A673 (cell line): ENCODE measurements around the gene TLCD4. TPM values are rescaled to one million over a fixed set of nuclear protein-coding genes. Genes with fewer than 3 reads are reported as not detected.
"Not testable (repeated sequence)": the region's sequence is repeated elsewhere in the genome, so short reads cannot be mapped to it uniquely, and the experiment has no call there.

ENCODE experiments used
- BruUV-seq: library from RNA; stranded (reverse); fragments of 400-500 nt; replicated peaks from 2 replicates; lab custom pipeline; 2021; lab: Mats Ljungman, UMichigan
- CTCF ChIA-PET: fragments of 300-600 bp; sonication (Branson Sonifier 250); formaldehyde crosslinking; loops from one replicate; lab custom pipeline; 2022; ENCODE audit warnings: antibody characterized with exemption; lab: Charles Lee
- POLR2A ChIA-PET: fragments of 300-600 bp; sonication (Branson Sonifier 250); formaldehyde crosslinking; loops from one replicate; lab custom pipeline; 2022; ENCODE audit warnings: antibody characterized with exemption; ENCODE audit not compliant: low non-redundant PET; lab: Charles Lee
- DNase-seq: peaks from one replicate; pipeline ENCODE4 v3.0.0-alpha.2; 2015; ENCODE audit warnings: low spot score
- H3K27ac ChIP-seq: fragments of 200-600 bp; sonication (generic); 2 replicates; pipeline ENCODE4 v1.5.1; 2016; ENCODE audit warnings: mixed run types, low read depth, mild to moderate bottlenecking, mixed read lengths, antibody characterized with exemption, low read length; ENCODE audit not compliant: poor library complexity, severe bottlenecking
- H3K27me3 ChIP-seq: fragments of 200-600 bp; sonication (generic); replicated peaks from 2 replicates; pipeline ENCODE4 v1.6.1; 2017; ENCODE audit warnings: mixed run types, low read depth, mild to moderate bottlenecking, mixed read lengths, antibody characterized with exemption, low read length; ENCODE audit not compliant: insufficient read depth, poor library complexity
- H3K36me3 ChIP-seq: fragments of 200-600 bp; sonication (generic); 2 replicates; pipeline ENCODE4 v1.6.1; 2016; ENCODE audit warnings: mixed run types, mild to moderate bottlenecking, mixed read lengths, antibody characterized with exemption, low read length; ENCODE audit not compliant: insufficient read depth, poor library complexity, severe bottlenecking
- H3K4me1 ChIP-seq: fragments of 200-600 bp; sonication (generic); 2 replicates; pipeline ENCODE4 v1.6.1; 2017; ENCODE audit warnings: mixed run types, mild to moderate bottlenecking, mixed read lengths, antibody characterized with exemption, low read length; ENCODE audit not compliant: insufficient read depth, poor library complexity, severe bottlenecking
- H3K4me3 ChIP-seq: fragments of 200-600 bp; sonication (generic); 2 replicates; pipeline ENCODE4 v1.5.1; 2016; ENCODE audit warnings: low read depth, mixed run types, mild to moderate bottlenecking, mixed read lengths, low read length; ENCODE audit not compliant: poor library complexity, severe bottlenecking
- H3K9me3 ChIP-seq: fragments of 200-600 bp; sonication (generic); 2 replicates; pipeline ENCODE4 v1.6.1; 2016; ENCODE audit warnings: mixed run types, low read depth, mild to moderate bottlenecking, mixed read lengths, antibody characterized with exemption, low read length; ENCODE audit not compliant: poor library complexity, severe bottlenecking
- CTCF ChIP-seq: fragments of 300-800, 200-600 bp; sonication (generic); conservative IDR thresholded peaks from 2 replicates; pipeline ENCODE4 v1.5.1; 2017; ENCODE audit warnings: low read depth, mild to moderate bottlenecking, antibody characterized with exemption, low read length, moderate library complexity, mixed read lengths
- EZH2 ChIP-seq: fragments of 200-600 bp; sonication (generic); IDR thresholded peaks from 2 replicates; pipeline ENCODE4 v1.6.1; 2017; ENCODE audit warnings: borderline replicate concordance, low read depth, mild to moderate bottlenecking, mixed read lengths, antibody characterized with exemption, low read length; ENCODE audit not compliant: poor library complexity, severe bottlenecking
- intact Hi-C: fragments of 100-400 bp; cut with micrococcal nuclease; formaldehyde crosslinking; loops from one replicate; pipeline ENCODE4 v1.10.0; 2022; ENCODE audit not compliant: unreplicated experiment
- total RNA-seq: library from RNA; stranded (reverse); gene quantifications from 2 replicates; pipeline ENCODE4 v1.2.3, GENCODE V29; 2021

Gene TLCD4
- total RNA-seq, 1 experiment from 2014 or later, result not detected

- Histone ChIP-seq H3K36me3 (no peaks in the 10 kb centered on the region), H3K4me1 (no peaks in the 10 kb centered on the region), H3K9me3 (no peaks in the 10 kb centered on the region), H3K4me3 (no peak overlapping the region), H3K27me3 (no peaks in the 10 kb centered on the region), H3K27ac (no peak overlapping the region)
- TF ChIP-seq CTCF (no peak), EZH2 (no peak)
- ChIA-PET CTCF (no interaction called here), POLR2A (no interaction called here)
- BruUV-seq, result no TSS peak
- DNase-seq, result no peak
- intact Hi-C loops, result no loop called here
Measured at GRCh38 chr1:95146637-95147036, 29.5 kb downstream of the TLCD4 start.

GRCh38 chr1:95154096-95154495 lies 36.9 kb downstream of the TLCD4 start:
- no peak for TF ChIP-seq CTCF
- TF ChIP-seq EZH2, result no peak
- Histone ChIP-seq H3K9me3 (no peaks in the 10 kb centered on the region), H3K4me1 (no peaks in the 10 kb centered on the region), H3K27ac (no peak overlapping the region), H3K36me3 (no peaks in the 10 kb centered on the region), H3K27me3 (no peaks in the 10 kb centered on the region), H3K4me3 (no peak overlapping the region)
- DNase-seq, result no peak
- ChIA-PET POLR2A (no interaction called here), CTCF (no interaction called here)
- intact Hi-C loops, result no loop called here
- no TSS peak for BruUV-seq

GRCh38 chr1:95165569-95165968 lies 48.4 kb downstream of the TLCD4 start:
- H3K4me1 ChIP-seq, CTCF ChIA-PET, intact Hi-C loops, POLR2A ChIA-PET, H3K4me3 ChIP-seq, DNase-seq, H3K9me3 ChIP-seq, H3K36me3 ChIP-seq, H3K27me3 ChIP-seq, BruUV-seq, H3K27ac ChIP-seq: not testable (repeated sequence)

Other genes with a start within 250 kb of the TLCD4 start
- gene CNN3, start 190.2 kb upstream of the TLCD4 start, total RNA-seq, result 233 and 260 TPM in 2 replicates
- gene ALG14, start 44.4 kb upstream of the TLCD4 start, total RNA-seq, result 6.4 and 11.3 TPM in 2 replicates
- 10.2 and 12.1 TPM in 2 replicates for gene RWDD3, start 116.9 kb downstream of the TLCD4 start, total RNA-seq